ENCODE measurements around the gene ZNF511. TPM values are rescaled to one million over a fixed set of nuclear protein-coding genes. Genes with fewer than 3 reads are reported as not detected.
A peak's percentile ranks its signal among the peaks of the same experiment; 100 is the strongest.
"Not testable (repeated sequence)": the region's sequence is repeated elsewhere in the genome, so short reads cannot be mapped to it uniquely, and the experiment has no call there.

Gene ZNF511
- total and polyA plus RNA-seq, 5 donors from 2014 or later, result 29.1 to 96.4 (median 77.6) TPM

GRCh38 chr10:133313192-133313591, 4.5 kb downstream of the ZNF511 start:
- Mint-ChIP-seq H3K36me3 (peaks cover 11% of the 10 kb centered on the region), H3K4me1 (peaks cover 0 to 14% (median 4%) of the 10 kb centered on the region in 4 donors), H3K27me3 (peaks cover 2% of the 10 kb centered on the region), H3K4me3 (no peak overlapping the region), H3K27ac (no peak overlapping the region), H3K9me3 (peaks cover 0 to 1% (median 0%) of the 10 kb centered on the region in 7 donors)
- Histone ChIP-seq H3K4me3 (ENCODE audit: low read depth, low read length) (no peak overlapping the region), H3K27me3 (ENCODE audit: control insufficient read depth, insufficient read depth, low read length) (no peaks in the 10 kb centered on the region), H3K9me3 (ENCODE audit: control insufficient read depth in 2 of 2, low read length in 2 of 2) (no peaks in the 10 kb centered on the region), H3K27ac (ENCODE audit: insufficient read depth, low read length, poor library complexity, severe bottlenecking) (no peak overlapping the region), H3K36me3 (ENCODE audit: control insufficient read depth, insufficient read depth, low read length) (peaks cover 22% of the 10 kb centered on the region), H3K4me1 (ENCODE audit: control insufficient read depth, insufficient read depth, low read length, poor library complexity, severe bottlenecking) (peaks cover 3% of the 10 kb centered on the region)
- DNase-seq (no peak), ATAC-seq (ENCODE audit: low read depth in 2 of 2) (no peak)

- Mint-ChIP-seq H3K9me3 (no peaks in the 10 kb centered on the region), H3K36me3 (peaks cover 11% of the 10 kb centered on the region), H3K4me1 (peaks cover 4 to 22% (median 6%) of the 10 kb centered on the region in 4 donors), H3K4me3 (peak overlapping the region in 2 of 4 donors; percentile 7 to 52), H3K27ac (no peak overlapping the region), H3K27me3 (peaks cover 6% of the 10 kb centered on the region)
- Histone ChIP-seq H3K4me3 (ENCODE audit: low read depth, low read length) (no peak overlapping the region), H3K4me1 (ENCODE audit: control insufficient read depth, insufficient read depth, low read length, poor library complexity, severe bottlenecking) (peaks cover 7% of the 10 kb centered on the region), H3K36me3 (ENCODE audit: control insufficient read depth, insufficient read depth, low read length) (peaks cover 21% of the 10 kb centered on the region), H3K9me3 (ENCODE audit: control insufficient read depth in 2 of 2, low read length in 2 of 2) (no peaks in the 10 kb centered on the region), H3K27me3 (ENCODE audit: control insufficient read depth, insufficient read depth, low read length) (no peaks in the 10 kb centered on the region), H3K27ac (ENCODE audit: insufficient read depth, low read length, poor library complexity, severe bottlenecking) (no peak overlapping the region)
- ATAC-seq (ENCODE audit: low read depth in 2 of 2) (no peak), DNase-seq (no peak)
Observed at GRCh38 chr10:133314911-133315310, 6.2 kb downstream of the ZNF511 start.

- Mint-ChIP-seq H3K27ac (no peak overlapping the region), H3K36me3 (peaks cover 11% of the 10 kb centered on the region), H3K4me1 (peaks cover 4 to 22% (median 8%) of the 10 kb centered on the region in 4 donors), H3K9me3 (peaks cover 0 to 5% (median 0%) of the 10 kb centered on the region in 7 donors), H3K27me3 (peaks cover 11% of the 10 kb centered on the region), H3K4me3 (peak overlapping the region in 1 of 4 donors; percentile 52)
- no peak for ATAC-seq (ENCODE audit: low read depth in 2 of 2)
- Histone ChIP-seq H3K9me3 (ENCODE audit: control insufficient read depth in 2 of 2, low read length in 2 of 2) (no peaks in the 10 kb centered on the region), H3K27me3 (ENCODE audit: control insufficient read depth, insufficient read depth, low read length) (no peaks in the 10 kb centered on the region), H3K4me3 (ENCODE audit: low read depth, low read length) (no peak overlapping the region), H3K27ac (ENCODE audit: insufficient read depth, low read length, poor library complexity, severe bottlenecking) (no peak overlapping the region), H3K36me3 (ENCODE audit: control insufficient read depth, insufficient read depth, low read length) (peaks cover 13% of the 10 kb centered on the region), H3K4me1 (ENCODE audit: control insufficient read depth, insufficient read depth, low read length, poor library complexity, severe bottlenecking) (peaks cover 7% of the 10 kb centered on the region)
- DNase-seq, result no peak
Observed at GRCh38 chr10:133315847-133316246, 7.1 kb downstream of the ZNF511 start.

GRCh38 chr10:133316266-133316665, 7.6 kb downstream of the ZNF511 start:
- ATAC-seq (ENCODE audit: low read depth in 2 of 2), result no peak
- Mint-ChIP-seq H3K4me3 (peak overlapping the region in 1 of 4 donors; percentile 52), H3K27ac (no peak overlapping the region), H3K27me3 (peaks cover 11% of the 10 kb centered on the region), H3K36me3 (peaks cover 11% of the 10 kb centered on the region), H3K4me1 (peaks cover 4 to 22% (median 7%) of the 10 kb centered on the region in 4 donors), H3K9me3 (peaks cover 0 to 5% (median 0%) of the 10 kb centered on the region in 7 donors)
- Histone ChIP-seq H3K4me1 (ENCODE audit: control insufficient read depth, insufficient read depth, low read length, poor library complexity, severe bottlenecking) (peaks cover 7% of the 10 kb centered on the region), H3K4me3 (ENCODE audit: low read depth, low read length) (no peak overlapping the region), H3K27ac (ENCODE audit: insufficient read depth, low read length, poor library complexity, severe bottlenecking) (no peak overlapping the region), H3K9me3 (ENCODE audit: control insufficient read depth in 2 of 2, low read length in 2 of 2) (no peaks in the 10 kb centered on the region), H3K36me3 (ENCODE audit: control insufficient read depth, insufficient read depth, low read length) (peaks cover 13% of the 10 kb centered on the region), H3K27me3 (ENCODE audit: control insufficient read depth, insufficient read depth, low read length) (no peaks in the 10 kb centered on the region)
- DNase-seq, result no peak

- no peak for DNase-seq
- Histone ChIP-seq H3K27ac (ENCODE audit: insufficient read depth, low read length, poor library complexity, severe bottlenecking) (no peak overlapping the region), H3K9me3 (ENCODE audit: control insufficient read depth in 2 of 2, low read length in 2 of 2) (no peaks in the 10 kb centered on the region), H3K27me3 (ENCODE audit: control insufficient read depth, insufficient read depth, low read length) (no peaks in the 10 kb centered on the region), H3K36me3 (ENCODE audit: control insufficient read depth, insufficient read depth, low read length) (peaks cover 9% of the 10 kb centered on the region), H3K4me3 (ENCODE audit: low read depth, low read length) (no peak overlapping the region), H3K4me1 (ENCODE audit: control insufficient read depth, insufficient read depth, low read length, poor library complexity, severe bottlenecking) (peaks cover 7% of the 10 kb centered on the region)
- peaks cover 4 to 19% (median 6%) of the 10 kb centered on the region in 4 donors for H3K4me1 Mint-ChIP-seq
- no peak for ATAC-seq (ENCODE audit: low read depth in 2 of 2)
- H3K9me3 Mint-ChIP-seq, result peaks cover 0 to 5% (median 0%) of the 10 kb centered on the region in 7 donors
- H3K27me3 Mint-ChIP-seq, result peaks cover 11% of the 10 kb centered on the region
- no peak overlapping the region for H3K27ac Mint-ChIP-seq
- no peak overlapping the region for H3K4me3 Mint-ChIP-seq
- H3K36me3 Mint-ChIP-seq, result peaks cover 6% of the 10 kb centered on the region
Observed at GRCh38 chr10:133316732-133317131, 8.0 kb downstream of the ZNF511 start.

- Histone ChIP-seq H3K27ac (ENCODE audit: insufficient read depth, low read length, poor library complexity, severe bottlenecking) (no peak overlapping the region), H3K9me3 (ENCODE audit: control insufficient read depth in 2 of 2, low read length in 2 of 2) (no peaks in the 10 kb centered on the region), H3K36me3 (ENCODE audit: control insufficient read depth, insufficient read depth, low read length) (no peaks in the 10 kb centered on the region), H3K4me3 (ENCODE audit: low read depth, low read length) (no peak overlapping the region), H3K4me1 (ENCODE audit: control insufficient read depth, insufficient read depth, low read length, poor library complexity, severe bottlenecking) (peaks cover 7% of the 10 kb centered on the region), H3K27me3 (ENCODE audit: control insufficient read depth, insufficient read depth, low read length) (no peaks in the 10 kb centered on the region)
- peaks cover 0 to 5% (median 0%) of the 10 kb centered on the region in 7 donors for H3K9me3 Mint-ChIP-seq
- H3K36me3 Mint-ChIP-seq, result no peaks in the 10 kb centered on the region
- ATAC-seq (ENCODE audit: low read depth in 2 of 2) (peak; percentile 76 to 86), DNase-seq (peak; percentile 51 to 63 (median 55))
- H3K27ac Mint-ChIP-seq, result no peak overlapping the region
- peak overlapping the region; percentile 41 to 80 (median 56) for H3K4me3 Mint-ChIP-seq
- H3K4me1 Mint-ChIP-seq, result peaks cover 4 to 19% (median 6%) of the 10 kb centered on the region in 4 donors
- H3K27me3 Mint-ChIP-seq, result peaks cover 17% of the 10 kb centered on the region
Observed at GRCh38 chr10:133318494-133319127, 9.9 kb downstream of the ZNF511 start.

GRCh38 chr10:133320852-133321422, 12.2 kb downstream of the ZNF511 start:
- H3K27me3 ChIP-seq (ENCODE audit: control insufficient read depth, insufficient read depth, low read length); H3K9me3 Mint-ChIP-seq; ATAC-seq (ENCODE audit: low read depth in 2 of 2); H3K27ac Mint-ChIP-seq; H3K9me3 ChIP-seq (ENCODE audit: control insufficient read depth in 2 of 2, low read length in 2 of 2); H3K27ac ChIP-seq (ENCODE audit: insufficient read depth, low read length, poor library complexity, severe bottlenecking); H3K4me3 ChIP-seq (ENCODE audit: low read depth, low read length); DNase-seq; H3K36me3 ChIP-seq (ENCODE audit: control insufficient read depth, insufficient read depth, low read length); H3K36me3 Mint-ChIP-seq: not testable (repeated sequence)
- H3K4me3 Mint-ChIP-seq, result peak overlapping the region in 1 of 4 donors; percentile 10
- peaks cover 25% of the 10 kb centered on the region for H3K27me3 Mint-ChIP-seq
- peaks cover 4 to 19% (median 6%) of the 10 kb centered on the region in 4 donors for H3K4me1 Mint-ChIP-seq
- peaks cover 22% of the 10 kb centered on the region for H3K4me1 ChIP-seq (ENCODE audit: control insufficient read depth, insufficient read depth, low read length, poor library complexity, severe bottlenecking)

Data from CD4-positive, CD25-positive, alpha-beta regulatory T cell (primary cell).